GM20431 (cell line): ENCODE results near the gene MTMR6.
"Not testable (repeated sequence)": the region's sequence is repeated elsewhere in the genome, so short reads cannot be mapped to it uniquely, and the experiment has no call there.

Experiments used
- in situ Hi-C: fragments of 300-500 bp; cut with MseI, MboI; formaldehyde crosslinking; loops from one replicate; pipeline ENCODE4 v1.15.0; 2020; ENCODE audit warnings: low sequenced_read_pairs; ENCODE audit not compliant: unreplicated experiment

MTMR6 gene

GRCh38 chr13:25286969-25287961, at the start of gene MTMR6:
MTMR6 (minus strand) TSS chr13:25287488; CDS start chr13:25287247, 241 bp downstream.
- in situ Hi-C loops = no loop called here

GRCh38 chr13:25335856-25336255, 48.6 kb upstream of the MTMR6 start:
- in situ Hi-C loops = no loop called here

GRCh38 chr13:25330541-25330940, 43.3 kb upstream of the MTMR6 start:
- in situ Hi-C loops = no loop called here

DNA sequence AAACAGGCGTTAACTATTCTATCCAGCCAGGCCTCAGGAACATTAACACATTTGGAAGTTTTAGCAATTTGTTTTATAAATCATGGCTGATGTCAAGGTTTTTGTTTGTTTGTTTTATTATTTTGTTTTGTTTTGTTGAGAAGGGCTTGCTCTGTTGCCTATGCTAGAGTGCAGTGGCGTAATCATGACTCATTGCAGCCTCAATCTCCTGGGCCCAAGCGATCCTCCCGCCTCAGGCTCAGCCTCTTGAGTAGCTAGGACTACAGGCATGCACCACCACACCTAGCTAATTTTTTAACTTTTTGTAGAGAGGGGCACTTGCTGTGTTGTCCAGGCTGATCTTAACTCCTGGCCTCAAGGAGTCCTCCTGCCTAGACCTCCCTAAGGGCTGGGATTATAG, 42.4 kb upstream of the MTMR6 start:
- in situ Hi-C loops = no loop called here

GRCh38 chr13:25324100-25324499, 36.8 kb upstream of the MTMR6 start:
- in situ Hi-C loops = no loop called here

DNA sequence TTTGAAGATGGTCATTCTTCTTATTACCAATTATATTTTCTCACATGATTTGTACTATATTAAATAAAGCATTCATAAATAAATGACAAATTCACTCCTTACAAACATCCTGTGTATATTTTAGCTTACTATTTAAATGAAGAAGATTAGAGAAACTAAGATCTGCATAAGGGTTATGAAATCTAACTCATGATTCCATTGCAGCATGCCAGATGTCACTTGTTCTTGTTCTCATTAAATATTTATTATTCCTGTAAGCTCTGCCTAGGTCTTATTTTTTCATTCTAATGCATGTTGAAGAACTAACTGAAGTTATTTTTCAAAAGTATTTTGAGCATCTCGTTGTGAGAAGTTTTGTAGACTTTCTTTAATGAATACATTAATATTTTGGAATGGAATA, 32.5 kb upstream of the MTMR6 start:
- in situ Hi-C loops = no loop called here

DNA sequence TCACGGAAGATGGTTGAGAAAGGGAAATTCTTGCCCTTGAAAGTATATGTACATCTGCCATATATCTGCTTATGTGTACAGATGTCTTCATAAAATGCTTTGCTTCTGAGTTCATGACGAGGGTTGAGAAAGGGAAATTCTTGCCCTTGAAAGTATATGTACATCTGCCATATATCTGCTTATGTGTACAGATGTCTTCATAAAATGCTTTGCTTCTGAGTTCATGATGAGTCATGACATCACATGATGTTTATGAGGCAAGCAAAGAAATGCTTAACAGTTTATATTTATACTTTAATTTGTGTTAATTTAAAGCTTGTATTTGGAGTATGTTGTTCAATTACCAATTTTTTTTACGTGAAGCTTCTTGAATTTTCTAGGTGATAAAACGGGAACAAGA, 31.7 kb upstream of the MTMR6 start:
- in situ Hi-C loops = not testable (repeated sequence)

DNA sequence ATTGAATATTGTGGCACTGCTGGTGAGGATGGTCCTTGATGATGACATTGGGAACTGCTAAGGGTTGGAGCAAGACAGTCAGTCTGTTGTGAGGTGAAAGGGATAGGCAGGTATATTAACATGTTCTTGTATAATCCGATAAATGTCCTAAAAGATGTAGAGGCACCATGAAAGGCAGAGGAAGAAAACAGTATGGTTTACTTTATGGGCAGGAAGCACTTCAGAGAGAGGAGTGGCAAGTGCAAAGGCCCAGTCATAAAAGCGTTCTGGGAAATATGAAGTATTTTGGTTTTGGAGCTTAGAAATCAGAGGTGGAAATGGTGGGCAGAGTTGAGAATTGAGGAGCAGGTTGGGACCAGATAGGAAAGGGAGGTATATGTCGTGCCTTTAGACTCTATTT, 23.6 kb upstream of the MTMR6 start:
- in situ Hi-C loops = no loop called here

- in situ Hi-C loops = no loop called here
These were observed 19.6 kb upstream of the MTMR6 start for GRCh38 chr13:25306671-25307464.

DNA sequence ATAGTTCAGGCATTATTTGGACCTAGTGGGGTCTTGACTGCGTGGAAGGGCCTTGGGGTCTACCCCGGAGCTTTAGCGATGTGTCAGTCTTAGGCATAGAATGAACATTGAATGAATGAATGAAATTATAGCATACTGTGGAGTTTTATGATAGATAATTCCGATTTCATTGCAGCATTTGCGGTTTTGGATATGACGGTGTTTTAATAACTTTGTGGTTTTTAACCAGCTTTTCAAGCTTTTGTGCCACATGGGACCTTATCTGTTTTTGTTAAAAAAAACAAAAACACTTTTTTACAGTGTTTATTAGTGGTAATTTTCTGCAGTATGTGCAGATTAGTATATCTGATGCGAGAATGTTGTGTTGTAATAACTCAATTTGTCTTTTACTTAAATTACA, 14.8 kb upstream of the MTMR6 start:
- in situ Hi-C loops = no loop called here

- in situ Hi-C loops = no loop called here
These were observed 14.2 kb upstream of the MTMR6 start, which contains the start of gene NUP58 for GRCh38 chr13:25301347-25302113. NUP58 (plus strand) TSS chr13:25301625; CDS start chr13:25301774, 149 bp downstream.

- in situ Hi-C loops = no loop called here
These were observed 13.6 kb upstream of the MTMR6 start for GRCh38 chr13:25300861-25301346.

GRCh38 chr13:25295701-25296100, 8.4 kb upstream of the MTMR6 start:
- in situ Hi-C loops = no loop called here

DNA sequence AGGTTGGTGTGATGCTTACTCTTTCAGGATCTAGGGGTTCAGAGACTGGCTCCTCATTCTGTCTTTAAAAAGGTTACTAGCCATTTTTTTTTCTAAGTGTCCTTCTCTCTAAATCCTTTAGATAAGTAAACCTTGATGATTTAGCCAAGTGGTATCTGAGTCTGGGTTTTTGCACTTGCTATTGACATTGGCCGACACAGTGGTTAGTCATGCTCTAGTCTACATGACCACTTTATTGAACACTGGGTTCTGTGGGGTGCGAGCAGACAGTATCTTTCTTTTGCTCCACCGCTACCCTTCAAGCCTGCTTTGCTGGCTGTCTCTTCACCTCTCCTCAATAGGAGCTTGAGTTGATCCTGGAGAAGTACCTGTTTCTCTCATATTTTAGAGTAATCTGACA, 7.9 kb upstream of the MTMR6 start:
- in situ Hi-C loops = no loop called here

GRCh38 chr13:25292301-25292700, 5.0 kb upstream of the MTMR6 start:
- in situ Hi-C loops = no loop called here

- in situ Hi-C loops = no loop called here
These were observed 4.4 kb upstream of the MTMR6 start for GRCh38 chr13:25291691-25292090.

DNA sequence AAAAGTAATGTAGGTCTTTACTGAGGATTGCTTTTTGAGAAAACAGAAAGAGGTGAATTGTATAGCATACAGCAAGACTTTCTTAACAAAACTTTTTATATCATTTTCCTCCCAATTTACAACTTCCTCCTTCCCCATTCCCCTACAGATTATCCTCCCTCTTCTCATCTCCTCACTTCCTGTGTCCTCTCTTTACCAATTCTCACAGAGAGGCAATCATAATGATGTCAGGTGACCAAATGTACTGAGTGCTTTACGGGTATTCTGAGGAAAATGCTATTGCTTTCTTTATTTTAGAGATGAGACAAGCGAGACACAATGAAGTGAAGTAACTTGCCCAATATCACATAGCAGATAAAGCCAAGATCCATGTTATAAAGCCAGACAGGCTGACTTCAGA, 1.7 kb upstream of the MTMR6 start:
- in situ Hi-C loops = no loop called here

GRCh38 chr13:25286308-25286968, 850 bp downstream of the MTMR6 start:
- in situ Hi-C loops = no loop called here

DNA sequence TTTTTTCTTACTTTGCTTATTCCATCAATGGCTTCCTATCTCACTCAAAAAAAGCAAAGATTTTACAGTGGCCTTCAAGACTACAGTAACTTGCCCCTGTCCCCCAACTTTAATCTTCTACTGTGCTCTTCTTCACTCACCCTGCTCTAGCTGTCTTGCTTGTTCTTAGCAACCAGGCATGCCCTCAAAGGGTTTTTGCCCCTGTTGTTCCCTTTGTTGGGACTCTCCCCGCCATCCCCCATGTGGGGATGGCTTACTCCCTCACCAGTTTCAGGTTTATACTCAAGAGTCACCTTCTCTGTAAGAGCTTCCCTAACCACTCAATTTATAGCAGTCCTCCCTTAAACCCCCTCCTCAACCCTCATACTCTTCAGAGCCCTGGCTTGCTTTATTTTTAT, 5.4 kb downstream of the MTMR6 start:
- in situ Hi-C loops = no loop called here
